Heart left ventricle (tissue), 16 donors: ENCODE data around the gene TEX55. TPM values are rescaled to one million over a fixed set of nuclear protein-coding genes. Genes with fewer than 3 reads are reported as not detected.
A peak's percentile ranks its signal among the peaks of the same experiment; 100 is the strongest.

Source experiments
- ATAC-seq, 4 donors: fragments of 200-7000 bp; cut with Tn5 transposase; one replicate each; pipeline ENCODE4 v1.9.1; 2020 to 2022; ENCODE audit warnings: moderate library complexity in 4 of 4, mild to moderate bottlenecking in 3 of 4, moderate number of reproducible peaks in 1 of 4
- DNase-seq, 5 donors: peaks; one replicate each; pipeline ENCODE4 v3.0.0-alpha.2; 2020
- H3K27ac ChIP-seq, 12 donors: fragments of 200-600 bp; sonication (generic) in 4 of 12; one replicate each; pipeline versions ENCODE4 v1.5.0 to v1.8.0; 2016 to 2022; ENCODE audit warnings: mild to moderate bottlenecking in 2 of 12
- H3K27me3 ChIP-seq, 9 donors: fragments of 200-600 bp; sonication (generic) in 2 of 9; one replicate each; pipeline versions ENCODE4 v1.5.1 to v1.8.0; 2016 to 2022; ENCODE audit warnings: mild to moderate bottlenecking in 3 of 9
- H3K36me3 ChIP-seq, 9 donors: fragments of 200-600 bp; sonication (generic) in 2 of 9; one replicate each; pipeline versions ENCODE4 v1.5.0 to v1.8.0; 2018 to 2022; ENCODE audit warnings: mild to moderate bottlenecking in 2 of 9
- H3K4me1 ChIP-seq, 12 donors: fragments of 200-600 bp; sonication (generic) in 4 of 12; one replicate each; pipeline versions ENCODE4 v1.5.0 to v1.8.0; 2016 to 2022; ENCODE audit warnings: mild to moderate bottlenecking in 3 of 12
- H3K4me3 ChIP-seq, 12 donors: fragments of 200-600 bp; sonication (generic) in 4 of 12; one replicate each; pipeline versions ENCODE4 v1.5.0 to v1.8.0; 2017 to 2022; ENCODE audit warnings: mild to moderate bottlenecking in 9 of 12, moderate library complexity in 4 of 12
- H3K9me3 ChIP-seq, 12 donors: fragments of 200-600 bp; sonication (generic) in 4 of 12; one replicate each; pipeline versions ENCODE4 v1.5.0 to v1.8.0; 2016 to 2022; ENCODE audit warnings: mild to moderate bottlenecking in 1 of 12
- CTCF ChIP-seq, 12 donors: fragments of 200-600 bp; sonication (generic) in 4 of 12; IDR thresholded peaks; one replicate each; pipeline versions ENCODE4 v1.5.0 to v1.8.0; 2018 to 2022; ENCODE audit warnings: antibody characterized with exemption in 12 of 12, mild to moderate bottlenecking in 5 of 12
- POLR2A ChIP-seq, 2 donors: fragments of 450-650 bp; IDR thresholded peaks; one replicate each; pipeline ENCODE4 v1.6.1; 2017; ENCODE audit warnings: antibody characterized with exemption in 2 of 2, mild to moderate bottlenecking in 2 of 2, moderate library complexity in 2 of 2
- WGBS, 4 donors: extraction: QIAGEN DNeasy Blood & Tissue Kit in 2 of 4; methylation state at CpG; one replicate each; pipeline versions ENCODE4 v1.1.5 to v1.1.7; 2013 to 2018; 5-methylcytosine and 5-hydroxymethylcytosine counted together
- intact Hi-C, 10 donors: fragments of 100-400 bp; cut with DNase I; formaldehyde crosslinking; loops; one replicate each; pipeline versions ENCODE4 v1.11.1 to v1.14.2; 2022
- long read RNA-seq, 3 donors: library from polyadenylated mRNA; unstranded; transcript quantifications; one replicate each; pipeline ENCODE4 v2.0.0, GENCODE V29; 2020 to 2021
- polyA plus RNA-seq, 2 donors: library from polyadenylated mRNA; stranded (reverse); fragments of 200-250 nt; gene quantifications; one replicate each; pipeline ENCODE4 v1.2.3, GENCODE V29; 2013
- total RNA-seq, 9 donors: library from RNA; depleted of rRNA in 2 of 9; stranded (reverse); fragments of >200 nt in 2 of 9; fragmentation: NEBNext Ultra II Directional in 3 of 9; extraction: Animal tissue kit (Norgen Biotek cat#: 25700) in 3 of 9; gene quantifications; one replicate each; pipeline versions ENCODE4 v1.1.0 to v1.2.4, GENCODE V29; 2016 to 2023
- donor health status: ischemic (EF 13 %, LVEDD 7.1; RV severe dilation, severe dysfunction).
- donor health status: healthy with polysubstance abuse.
- donor health status: DM: no; HTN: yes; CAD: no.
- donor health status: DM: no; HTN: no; CAD: no.
- donor health status: ischemic (EF 25% LVEDD 6.9; RV normal size, moderate dysfunction).
- donor health status: ischemic (EF 25% LVEDD 5.7; RV mildly dilated, moderate dysfunction).
- donor health status: healthy.
- donor health status: DM: yes; HTN: yes; CAD: no.
- donor health status: ischemic (EF 35%, LVEDD 5.7; RV mildly dilated, moderate dysfunction).
- donor health status: nonischemic (EF 11% LVEDD 7.7; RV severe dilation, severe dysfunction).
- donor health status: DM: yes; HTN: yes; CAD: no.
- donor health status: PGD.
- donor health status: ischemic (EF 29% LVEDD 5.4; RV normal size, mild dysfunction).
- donor health status: nonischemic (EF 23%, LVEDD 6.1; RV moderate dilation, normal function).

TEX55 gene
- total RNA-seq (not detected), polyA plus RNA-seq (not detected)
- long read RNA-seq, donor 1, result 0 reads
- long read RNA-seq, donor 2, result 0 reads
- long read RNA-seq, donor 3, result 0 reads

- peak; percentile 59 to 75 (median 66) for ATAC-seq
- Histone ChIP-seq H3K9me3 (no peaks in the 10 kb centered on the region), H3K27ac (peak within 1 kb of the TSS in 1 of 12 donors; percentile 54), H3K27me3 (no peaks in the 10 kb centered on the region), H3K4me1 (no peaks in the 10 kb centered on the region), H3K4me3 (peak within 1 kb of the TSS in 1 of 12 donors; percentile 20), H3K36me3 (no peaks in the 10 kb centered on the region)
- intact Hi-C loops, result loop anchor here in 2 of 10 donors (5.0 to 10.0 kb wide), 3 partner anchors 97 to 539 kb away; partner anchors contain the start of gene B4GALT4 (in 2 of the 2)
- TF ChIP-seq POLR2A (IDR thresholded peaks at IDR 0.05) (no peak), CTCF (IDR thresholded peaks at IDR 0.05) (peak in 11 of 12 donors; percentile 24 to 60 (median 36))
- DNase-seq, result peak in 3 of 5 donors; percentile 22 to 37 (median 29)
- WGBS, 4 donors, result 67 to 81% (median 76%) methylated on average over 22 to 23 of the region's 23 CpGs
Observed at GRCh38 chr3:119145500-119146167, at the start of gene TEX55. TSS of gene TEX55 (plus strand) at chr3:119146165. CDS start at chr3:119146190, 25 bp downstream.

DNA sequence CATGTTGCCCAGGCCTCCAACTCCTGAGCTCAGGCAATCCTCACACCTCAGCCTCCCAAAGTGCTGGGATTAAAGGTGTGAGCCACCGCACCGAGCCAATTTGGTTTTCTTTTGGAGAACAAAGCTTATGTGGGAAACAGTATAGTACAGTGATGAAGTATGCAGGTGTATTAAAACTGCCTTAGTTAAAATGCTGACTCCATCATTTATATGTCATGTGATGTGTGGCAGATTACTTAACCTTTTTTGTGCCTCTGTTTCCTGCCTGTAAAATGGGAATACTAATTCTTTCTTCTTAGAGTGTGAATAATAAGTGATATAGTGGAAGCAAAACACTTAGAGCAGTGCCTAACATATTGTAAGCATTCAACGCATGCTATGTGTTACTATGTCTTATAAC, 48.0 kb upstream of the TEX55 start:
- no peak overlapping the region for H3K27ac ChIP-seq
- 94 to 98% (median 97%) methylated on average over 3 of the region's 3 CpGs for WGBS, 4 donors
- intact Hi-C loops, result loop anchor here in 9 of 10 donors (1.0 to 5.0 kb wide), 7 partner anchors 61 to 217 kb away; no protein-coding TSS in a partner anchor
- no peaks in the 10 kb centered on the region for H3K36me3 ChIP-seq
- H3K27me3 ChIP-seq, result no peaks in the 10 kb centered on the region
- no peaks in the 10 kb centered on the region for H3K9me3 ChIP-seq
- no peak for DNase-seq
- H3K4me3 ChIP-seq, result no peak overlapping the region
- no peak for TF ChIP-seq POLR2A (IDR thresholded peaks at IDR 0.05)
- no peak for TF ChIP-seq CTCF (IDR thresholded peaks at IDR 0.05)
- ATAC-seq, result no peak
- H3K4me1 ChIP-seq, result no peaks in the 10 kb centered on the region

DNA sequence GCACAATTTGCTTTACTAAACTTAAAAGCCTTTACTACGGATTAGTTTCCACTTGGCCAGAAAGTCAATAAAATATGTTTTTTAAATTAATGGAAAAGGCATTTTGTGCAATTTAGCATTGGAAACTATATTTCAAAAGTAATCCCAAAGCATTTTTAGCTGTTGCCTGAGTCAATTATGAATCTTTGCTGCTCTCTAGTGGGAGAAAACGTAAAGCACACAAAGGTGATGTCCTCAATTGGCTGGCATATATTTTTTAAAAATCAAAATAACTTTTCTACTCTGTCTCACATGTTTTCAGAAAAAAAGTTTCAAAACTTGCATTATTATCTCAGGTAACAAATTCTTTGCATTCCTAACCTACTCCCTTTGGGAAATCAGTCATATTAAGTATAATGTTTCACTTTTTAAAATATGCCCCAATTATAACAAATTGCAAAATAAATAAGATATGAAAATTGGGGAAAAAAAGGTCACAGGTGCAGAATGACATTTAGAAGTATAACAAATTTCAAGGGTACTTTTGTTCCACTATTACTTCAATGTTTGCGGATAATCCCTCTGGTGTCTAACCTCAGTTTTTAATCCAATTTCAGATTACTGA, 47.2 kb upstream of the TEX55 start:
- Histone ChIP-seq H3K27me3 (no peaks in the 10 kb centered on the region), H3K4me1 (no peaks in the 10 kb centered on the region), H3K27ac (no peak overlapping the region), H3K36me3 (no peaks in the 10 kb centered on the region), H3K4me3 (no peak overlapping the region), H3K9me3 (no peaks in the 10 kb centered on the region)
- DNase-seq, result no peak
- intact Hi-C loops, result loop anchor here in 9 of 10 donors (1.0 to 5.0 kb wide), 7 partner anchors 61 to 218 kb away; no protein-coding TSS in a partner anchor
- no peak for ATAC-seq
- 28 to 33% (median 30%) methylated on average over 3 of the region's 3 CpGs for WGBS, 4 donors
- TF ChIP-seq CTCF (IDR thresholded peaks at IDR 0.05) (peak; percentile 46 to 81 (median 65)), POLR2A (IDR thresholded peaks at IDR 0.05) (no peak)

- Histone ChIP-seq H3K27ac (no peak overlapping the region), H3K27me3 (no peaks in the 10 kb centered on the region), H3K4me3 (no peak overlapping the region), H3K4me1 (no peaks in the 10 kb centered on the region), H3K36me3 (no peaks in the 10 kb centered on the region), H3K9me3 (no peaks in the 10 kb centered on the region)
- ATAC-seq, result no peak
- DNase-seq, result no peak
- intact Hi-C loops, result loop anchor here in 8 of 10 donors (2.0 to 5.0 kb wide), 4 partner anchors 62 to 219 kb away; no protein-coding TSS in a partner anchor
- TF ChIP-seq CTCF (IDR thresholded peaks at IDR 0.05) (no peak), POLR2A (IDR thresholded peaks at IDR 0.05) (no peak)
- 56 to 65% (median 59%) methylated on average over 2 of the region's 2 CpGs for WGBS, 4 donors
Observed at GRCh38 chr3:119099785-119100184, 46.2 kb upstream of the TEX55 start.
